HG02973 (cell line): ENCODE data around the gene SHISAL1.

Experiments
- ATAC-seq: cut with Tn5 transposase; IDR thresholded peaks from one replicate; pipeline ENCODE4 v1.9.1; 2021; ENCODE audit warnings: moderate library complexity; ENCODE audit not compliant: unreplicated experiment

Gene SHISAL1

GRCh38 chr22:44213489-44214043, 99.2 kb downstream of the SHISAL1 start:
- ATAC-seq: no peak

GRCh38 chr22:44212936-44213335, 99.8 kb downstream of the SHISAL1 start:
- ATAC-seq: no peak

DNA sequence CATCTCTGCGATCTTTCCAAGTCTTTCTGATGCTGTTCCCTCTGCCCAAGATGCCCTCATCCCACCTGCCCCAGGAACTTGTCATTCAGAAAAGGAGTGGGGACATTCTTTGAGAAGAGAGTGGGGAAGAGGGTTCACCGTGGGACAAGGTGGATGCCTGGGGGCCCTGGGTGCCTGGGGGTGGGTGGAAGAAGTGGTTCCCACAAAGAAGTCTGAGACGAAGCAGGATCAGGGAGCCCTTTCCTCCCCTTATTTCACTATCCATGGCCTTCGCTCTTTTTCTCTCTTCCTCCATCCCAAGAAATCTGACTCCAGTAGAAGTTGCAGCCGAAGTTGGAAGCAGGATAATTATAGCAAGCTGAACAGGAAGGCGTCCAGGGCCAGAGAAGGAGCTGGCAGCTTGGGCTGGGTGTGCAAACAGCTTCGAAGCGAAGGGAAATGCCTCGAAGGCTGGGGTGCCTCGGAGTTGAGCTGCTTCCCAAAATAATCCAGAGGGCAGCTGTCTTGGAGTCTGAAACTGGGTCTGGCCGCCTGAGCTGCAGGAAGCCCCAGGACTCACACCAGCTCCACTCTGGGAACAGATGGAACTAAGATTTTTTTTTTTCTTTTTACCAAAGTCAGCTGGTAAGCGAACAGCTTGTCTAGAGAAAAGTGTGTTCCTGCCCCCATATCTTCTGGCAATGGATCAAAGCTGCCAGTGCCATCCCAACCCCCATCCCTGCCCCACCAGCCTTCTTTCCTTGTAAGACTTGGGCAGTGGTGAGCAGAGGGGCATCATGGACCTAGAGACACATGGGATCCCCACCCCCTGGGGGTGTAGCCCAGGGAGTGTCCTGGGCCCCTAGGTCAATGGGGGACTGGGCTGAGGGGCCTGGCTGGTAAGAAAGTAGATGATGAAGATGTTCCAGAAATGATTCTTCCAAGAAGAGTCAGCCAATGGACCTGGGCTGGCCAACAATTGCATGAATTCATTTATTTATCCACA, 100.5 kb downstream of the SHISAL1 start:
- no peak for ATAC-seq

DNA sequence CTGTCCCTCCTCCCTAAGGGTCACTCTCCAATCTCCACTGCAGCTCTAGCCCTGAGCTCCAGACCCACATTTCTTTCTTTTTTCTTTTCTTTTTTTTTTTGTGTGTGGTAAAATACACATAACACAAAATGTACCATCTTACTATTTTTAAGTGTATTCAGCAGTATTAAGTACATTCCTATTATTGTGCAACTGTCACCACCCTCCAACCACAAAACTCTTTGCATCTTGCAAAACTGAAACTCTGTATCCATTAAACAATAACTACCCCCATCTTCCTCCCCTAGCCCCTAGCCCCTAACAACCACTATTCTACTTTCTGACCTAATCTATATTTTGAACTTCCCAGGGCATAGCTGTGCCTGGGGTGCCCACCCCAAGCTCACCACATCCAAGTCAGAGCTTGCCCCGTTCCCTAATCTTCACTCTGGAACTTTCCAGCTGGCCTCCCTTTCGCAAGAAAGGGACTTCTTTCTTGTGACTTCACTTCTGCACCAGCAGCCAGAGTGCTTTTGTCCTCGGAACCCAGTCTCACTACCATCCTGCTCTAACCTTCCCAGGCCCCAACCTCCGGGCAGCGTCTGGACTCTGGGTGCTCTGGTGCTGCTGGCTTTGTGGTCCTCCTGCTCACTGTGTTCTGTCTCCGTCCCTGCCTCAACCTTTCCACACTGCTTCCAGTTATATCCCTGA, 101.3 kb downstream of the SHISAL1 start:
- no peak for ATAC-seq

DNA sequence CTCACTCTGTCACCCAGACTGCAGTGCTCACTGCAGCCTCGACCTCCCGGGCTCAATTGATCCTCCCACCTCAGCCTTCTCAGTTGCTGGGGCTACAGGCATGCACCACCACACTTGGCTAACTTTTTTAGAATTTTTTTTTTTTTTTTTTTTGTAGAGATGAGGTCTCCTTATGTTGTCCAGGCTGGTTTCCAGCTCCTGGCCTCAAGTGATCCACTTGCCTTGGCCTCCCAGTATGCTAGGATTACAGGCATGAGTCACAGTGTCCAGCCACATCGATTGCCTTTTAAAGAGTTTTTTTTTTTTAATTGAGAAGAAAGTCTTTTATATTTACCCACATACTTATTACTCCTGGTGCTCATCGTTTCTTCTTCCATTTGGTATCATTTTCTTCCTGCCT, 102.0 kb downstream of the SHISAL1 start:
- no peak for ATAC-seq

DNA sequence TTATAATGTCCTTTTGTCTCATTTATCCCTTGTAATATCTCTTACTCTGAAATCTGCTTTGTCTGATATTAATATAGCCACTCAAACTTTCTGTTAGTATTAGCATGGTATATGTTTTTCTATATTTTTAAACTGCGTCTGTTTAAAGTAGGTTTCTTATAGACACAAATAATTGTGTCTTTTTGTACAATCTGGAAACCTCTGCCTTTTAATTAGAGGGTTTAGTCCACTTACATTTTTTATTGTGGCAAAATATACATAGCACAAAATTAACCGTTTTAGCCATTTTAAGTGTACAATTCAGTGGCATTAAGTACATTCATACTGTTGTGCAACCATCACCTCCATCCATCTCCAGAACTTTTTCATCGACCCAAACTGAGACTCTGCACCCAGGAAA, 103.4 kb downstream of the SHISAL1 start:
- ATAC-seq: no peak

GRCh38 chr22:44207981-44208317, 104.8 kb downstream of the SHISAL1 start:
- no peak for ATAC-seq

DNA sequence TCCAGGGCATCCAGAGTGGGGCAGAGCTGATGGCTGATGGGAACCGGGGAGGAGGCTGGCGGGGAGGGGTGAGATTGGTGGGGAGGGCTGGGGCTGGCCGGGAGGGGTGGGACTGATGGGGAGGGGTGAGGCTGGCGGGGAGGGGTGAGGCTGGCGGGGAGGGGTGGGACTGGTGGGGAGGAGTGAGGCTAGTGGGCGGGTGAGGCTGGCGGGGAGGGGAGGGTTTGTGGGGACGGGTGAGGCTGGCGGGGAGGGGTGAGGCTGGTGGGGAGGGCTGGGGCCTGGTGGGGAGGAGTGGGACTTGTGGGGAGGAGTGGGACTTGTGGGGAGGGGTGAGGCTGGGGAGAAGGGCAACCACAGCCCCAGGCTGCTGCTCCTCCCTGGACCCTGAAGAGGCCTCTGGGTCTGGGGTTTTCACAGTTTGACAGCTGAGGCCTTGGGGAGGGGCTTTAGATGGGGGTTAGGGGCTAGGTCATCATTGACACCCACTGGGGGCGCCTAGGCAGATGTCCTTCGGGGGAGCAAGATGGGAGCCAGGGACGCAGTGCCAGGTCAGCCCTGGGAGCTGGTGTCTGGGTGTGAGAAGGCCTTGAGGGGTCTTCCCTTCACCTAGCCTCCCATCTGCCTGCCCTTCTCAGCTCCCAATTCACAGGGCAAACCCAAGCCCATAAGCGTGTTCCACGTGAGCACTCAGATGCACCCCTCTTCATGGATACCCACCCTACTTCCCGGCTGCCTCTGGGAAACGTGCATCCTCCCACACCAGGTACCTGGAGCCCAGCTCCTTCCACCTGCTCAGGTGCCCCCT, 105.4 kb downstream of the SHISAL1 start:
- no peak for ATAC-seq

DNA sequence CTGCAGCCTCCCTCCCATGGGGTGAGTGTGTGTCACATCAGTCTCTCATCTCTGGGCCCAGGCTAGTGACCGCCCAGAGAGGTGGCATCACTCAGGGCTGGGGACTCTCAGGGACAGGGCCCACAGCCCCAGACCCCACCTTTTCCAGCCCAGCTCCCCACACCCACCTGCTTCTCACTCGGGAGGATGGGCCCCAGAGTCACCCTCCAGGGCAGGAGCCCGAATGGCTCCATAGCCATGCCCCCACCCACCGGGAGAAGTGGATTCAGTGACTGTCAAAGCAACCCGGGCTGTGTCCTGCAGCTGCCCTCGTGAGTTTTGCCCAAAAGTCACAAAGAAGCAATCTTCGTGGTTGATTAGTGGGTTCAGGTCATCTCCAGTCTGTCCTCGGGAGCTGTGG, 106.1 kb downstream of the SHISAL1 start:
- no peak for ATAC-seq

GRCh38 chr22:44206330-44206645, 106.5 kb downstream of the SHISAL1 start:
- ATAC-seq: no peak

- no peak for ATAC-seq
Observed at GRCh38 chr22:44205516-44206329, 107.0 kb downstream of the SHISAL1 start.

GRCh38 chr22:44204739-44205515, 107.8 kb downstream of the SHISAL1 start:
- ATAC-seq: no peak

- no peak for ATAC-seq
Observed at GRCh38 chr22:44203203-44203602, 109.5 kb downstream of the SHISAL1 start.

DNA sequence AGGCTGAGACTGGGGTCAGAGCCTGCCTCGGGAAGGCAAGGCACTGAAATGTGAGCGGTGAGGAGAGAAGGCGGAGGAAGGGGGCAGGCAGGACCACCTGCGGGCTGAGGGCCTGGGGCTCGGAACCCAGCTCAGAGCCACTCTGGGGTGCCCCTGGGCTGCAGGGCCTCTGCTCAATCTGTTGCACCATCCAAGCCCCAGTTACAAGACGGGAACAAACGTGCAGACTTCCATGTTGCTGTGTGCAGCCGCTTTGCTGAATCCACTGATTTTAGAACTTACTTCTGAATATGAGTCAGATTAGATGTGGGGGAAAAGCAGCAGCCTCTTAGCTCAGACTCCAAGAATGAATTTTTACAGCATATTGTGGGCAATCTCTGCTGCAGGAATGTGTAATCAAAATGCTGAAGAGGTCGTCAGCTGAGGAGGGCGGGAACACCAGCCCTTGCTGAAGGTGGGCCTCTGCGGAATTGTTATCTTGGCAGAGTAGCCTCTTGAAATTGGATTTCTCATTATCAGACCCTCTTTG, 110.4 kb downstream of the SHISAL1 start:
- no peak for ATAC-seq

- ATAC-seq: no peak
Observed at GRCh38 chr22:44201665-44202064, 111.1 kb downstream of the SHISAL1 start.

- ATAC-seq: no peak
Observed at GRCh38 chr22:44200855-44201550, 111.7 kb downstream of the SHISAL1 start.

- ATAC-seq: no peak
Observed at GRCh38 chr22:44200451-44200850, 112.3 kb downstream of the SHISAL1 start.

- ATAC-seq: no peak
Observed at GRCh38 chr22:44199866-44200265, 112.9 kb downstream of the SHISAL1 start.

DNA sequence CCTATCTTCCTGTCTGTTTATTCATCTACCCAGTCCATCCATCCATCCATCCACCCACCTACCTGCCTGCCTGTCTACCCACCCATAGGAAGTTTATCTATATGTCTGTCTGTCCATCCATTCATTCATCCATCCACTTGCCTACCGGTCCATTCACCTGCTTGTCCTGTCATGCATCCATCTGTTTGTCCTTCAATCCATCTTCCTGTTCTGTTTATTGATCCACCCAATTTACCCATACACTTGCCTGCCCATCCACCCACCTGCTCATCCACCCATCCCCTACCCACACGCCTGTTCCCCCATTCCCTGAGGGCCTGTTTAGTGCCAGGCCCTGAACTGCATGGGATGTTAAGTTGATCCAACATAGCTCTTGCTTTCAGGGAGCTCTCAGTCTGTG, 113.6 kb downstream of the SHISAL1 start:
- no peak for ATAC-seq
